GM20000 (cell line): ENCODE results near the gene YJEFN3.

Experiments used
- DNase-seq: peaks from one replicate; pipeline ENCODE4 v3.0.0; 2012; ENCODE audit warnings: low spot score
- TF ChIP-seq, protein P1 (sequence below): IDR thresholded peaks from 2 replicates; pipeline ENCODE4 v1.5.1; 2012; ENCODE audit warnings: mild to moderate bottlenecking, control low read depth; ENCODE audit errors: extremely low read depth, missing control alignments

YJEFN3 gene

DNA sequence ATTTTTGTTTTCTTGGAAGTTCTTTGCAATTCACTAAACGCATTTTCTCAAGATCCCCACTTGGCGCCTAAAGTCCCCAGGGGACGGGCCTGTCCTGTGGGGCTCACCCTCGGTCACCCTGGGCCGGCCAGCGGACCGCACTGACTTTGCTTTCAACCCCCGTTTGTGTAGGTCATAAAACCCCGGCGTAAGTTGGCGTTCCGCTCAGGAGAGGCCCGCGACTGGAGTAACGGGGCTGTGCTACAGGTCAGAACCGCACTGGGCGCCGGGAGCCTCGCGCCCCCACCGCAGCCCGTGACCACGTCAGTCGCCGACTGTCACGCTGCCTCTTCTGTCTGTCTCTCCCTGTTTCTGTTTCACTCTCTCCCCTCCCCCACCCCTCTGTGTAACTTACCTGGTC is 26.9 kb upstream of the YJEFN3 start:
- TF ChIP-seq, protein P1, sequence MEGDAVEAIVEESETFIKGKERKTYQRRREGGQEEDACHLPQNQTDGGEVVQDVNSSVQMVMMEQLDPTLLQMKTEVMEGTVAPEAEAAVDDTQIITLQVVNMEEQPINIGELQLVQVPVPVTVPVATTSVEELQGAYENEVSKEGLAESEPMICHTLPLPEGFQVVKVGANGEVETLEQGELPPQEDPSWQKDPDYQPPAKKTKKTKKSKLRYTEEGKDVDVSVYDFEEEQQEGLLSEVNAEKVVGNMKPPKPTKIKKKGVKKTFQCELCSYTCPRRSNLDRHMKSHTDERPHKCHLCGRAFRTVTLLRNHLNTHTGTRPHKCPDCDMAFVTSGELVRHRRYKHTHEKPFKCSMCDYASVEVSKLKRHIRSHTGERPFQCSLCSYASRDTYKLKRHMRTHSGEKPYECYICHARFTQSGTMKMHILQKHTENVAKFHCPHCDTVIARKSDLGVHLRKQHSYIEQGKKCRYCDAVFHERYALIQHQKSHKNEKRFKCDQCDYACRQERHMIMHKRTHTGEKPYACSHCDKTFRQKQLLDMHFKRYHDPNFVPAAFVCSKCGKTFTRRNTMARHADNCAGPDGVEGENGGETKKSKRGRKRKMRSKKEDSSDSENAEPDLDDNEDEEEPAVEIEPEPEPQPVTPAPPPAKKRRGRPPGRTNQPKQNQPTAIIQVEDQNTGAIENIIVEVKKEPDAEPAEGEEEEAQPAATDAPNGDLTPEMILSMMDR: no peak
- DNase-seq: no peak

DNA sequence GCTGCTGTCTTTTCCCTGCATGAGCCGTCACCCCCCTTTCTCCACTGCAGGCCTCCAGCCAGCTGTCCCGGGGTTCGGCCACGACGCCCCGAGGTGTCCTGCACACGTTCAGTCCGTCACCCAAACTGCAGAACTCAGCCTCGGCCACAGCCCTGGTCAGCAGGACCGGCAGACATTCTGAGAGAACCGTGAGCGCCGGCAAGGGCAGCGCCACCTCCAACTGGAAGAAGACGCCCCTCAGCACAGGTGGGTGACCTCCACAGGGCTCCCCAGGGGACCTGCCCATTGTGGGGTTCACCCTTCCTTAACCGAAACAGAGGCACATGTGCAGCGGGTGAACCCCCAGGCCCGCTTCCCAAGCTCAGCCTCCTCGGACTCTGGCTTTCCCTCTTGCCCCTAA is 26.4 kb upstream of the YJEFN3 start:
- TF ChIP-seq, protein P1: no peak
- DNase-seq: no peak

DNA sequence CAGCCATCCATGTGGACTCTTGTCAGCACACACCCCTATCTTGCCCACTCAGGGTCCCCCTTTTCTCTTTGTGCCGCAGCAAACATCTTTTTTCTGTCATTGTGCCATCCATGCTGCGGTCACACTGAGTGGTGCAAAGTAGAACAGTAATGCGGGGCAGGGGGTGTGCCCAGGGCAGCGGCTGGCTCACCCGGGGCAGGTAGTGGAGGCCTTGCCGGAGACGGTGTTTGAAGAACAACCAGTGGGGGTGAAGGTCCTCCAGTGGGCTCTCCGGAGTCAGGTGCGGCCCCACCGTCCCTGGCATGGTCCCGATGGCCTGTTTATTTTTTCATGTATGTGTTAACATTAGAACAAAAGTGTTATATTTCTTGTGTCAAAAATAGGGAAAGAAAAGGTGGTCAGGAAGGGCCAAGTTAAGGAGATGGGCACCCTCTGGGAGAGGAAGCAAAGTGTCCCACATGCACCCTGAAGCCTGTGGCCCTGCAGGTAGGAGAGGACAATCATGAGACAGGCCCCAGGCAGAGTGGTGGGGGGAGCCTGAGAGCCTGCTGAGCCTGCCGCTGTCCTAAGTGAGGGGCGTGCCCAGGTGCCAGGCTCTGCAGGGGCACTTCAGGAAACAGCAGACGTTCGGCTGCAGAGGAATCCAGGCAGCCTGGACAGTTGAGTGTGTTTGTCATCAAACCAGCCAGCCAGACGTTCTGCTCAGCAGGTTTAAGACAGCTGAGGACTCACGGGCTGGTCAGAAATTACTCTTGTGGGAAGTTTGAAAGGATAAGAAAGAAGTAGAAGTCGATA is 25.7 kb upstream of the YJEFN3 start:
- DNase-seq: no peak
- TF ChIP-seq, protein P1: no peak

DNA sequence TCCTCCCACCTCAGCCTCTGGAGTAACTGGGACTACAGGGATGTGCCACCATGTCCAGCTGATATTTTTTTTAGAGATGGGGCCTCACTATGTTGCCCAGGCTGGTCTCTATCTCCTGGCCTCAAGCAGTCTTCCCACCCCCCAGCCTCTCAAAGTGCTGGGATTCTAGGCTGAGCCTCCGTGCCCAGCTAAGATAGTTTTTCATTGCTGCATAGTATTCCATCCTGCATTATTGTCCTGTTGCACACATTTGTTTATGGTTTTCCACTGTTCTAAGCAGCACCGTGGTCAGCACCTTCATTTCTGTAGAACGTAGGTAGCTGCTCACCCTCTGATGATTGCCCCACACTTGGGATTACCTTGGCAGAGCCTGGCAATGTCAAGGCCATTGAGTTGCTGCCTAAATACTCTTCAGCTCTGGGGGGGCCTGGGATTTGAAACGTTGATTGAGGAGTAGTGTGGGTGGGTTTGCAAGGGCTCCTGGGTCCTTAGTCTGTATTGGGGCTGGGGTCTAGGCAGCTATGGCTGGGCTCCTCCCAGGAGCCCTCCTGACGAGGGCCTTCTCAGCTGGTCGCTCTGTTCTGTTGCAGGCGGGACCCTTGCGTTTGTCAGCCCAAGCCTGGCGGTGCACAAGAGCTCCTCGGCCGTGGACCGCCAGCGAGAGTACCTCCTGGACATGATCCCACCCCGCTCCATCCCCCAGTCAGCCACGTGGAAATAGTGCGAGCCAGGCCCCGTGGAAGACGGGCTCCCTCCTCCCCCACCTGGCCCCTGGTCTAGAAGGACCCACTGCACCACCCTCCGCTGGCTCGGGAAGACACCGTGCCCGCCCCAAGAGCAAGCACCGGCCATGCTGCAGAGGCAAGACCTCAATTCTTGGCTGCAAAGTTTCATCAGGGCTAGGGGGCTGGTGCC is 23.7 kb upstream of the YJEFN3 start:
- TF ChIP-seq, protein P1: no peak
- DNase-seq: no peak

DNA sequence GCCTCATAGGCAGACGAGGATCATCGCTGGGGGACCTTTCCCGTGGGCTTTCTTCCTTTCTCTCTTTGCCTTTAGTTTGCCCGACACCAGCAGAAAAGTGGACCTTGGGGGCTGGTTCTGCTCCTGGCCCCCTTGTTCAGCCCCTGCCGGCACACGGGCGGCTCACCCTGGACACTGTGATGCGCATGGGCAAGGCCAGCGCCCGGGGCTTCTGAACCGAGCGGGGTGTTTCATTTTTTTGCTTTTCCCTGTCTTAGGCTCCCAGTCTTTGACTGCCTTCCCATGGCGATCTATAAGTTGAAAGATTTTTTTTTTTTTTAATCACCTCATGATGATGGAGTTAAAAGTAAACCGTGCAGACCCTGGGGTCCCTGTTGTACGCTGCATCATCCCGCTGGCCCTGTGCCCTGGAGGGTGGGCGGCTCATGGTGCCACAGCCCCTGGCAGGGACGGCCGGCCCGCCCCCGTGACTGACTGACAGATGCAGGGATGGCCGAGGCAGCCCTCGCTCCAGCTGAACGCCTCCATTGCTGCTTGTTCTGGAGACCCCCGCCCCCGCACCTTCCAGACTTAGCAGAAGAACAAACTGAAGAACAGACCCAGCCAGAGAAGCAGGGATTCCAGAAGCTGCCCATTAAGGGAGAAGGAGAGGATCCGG is 22.9 kb upstream of the YJEFN3 start:
- DNase-seq: no peak
- TF ChIP-seq, protein P1: no peak

DNA sequence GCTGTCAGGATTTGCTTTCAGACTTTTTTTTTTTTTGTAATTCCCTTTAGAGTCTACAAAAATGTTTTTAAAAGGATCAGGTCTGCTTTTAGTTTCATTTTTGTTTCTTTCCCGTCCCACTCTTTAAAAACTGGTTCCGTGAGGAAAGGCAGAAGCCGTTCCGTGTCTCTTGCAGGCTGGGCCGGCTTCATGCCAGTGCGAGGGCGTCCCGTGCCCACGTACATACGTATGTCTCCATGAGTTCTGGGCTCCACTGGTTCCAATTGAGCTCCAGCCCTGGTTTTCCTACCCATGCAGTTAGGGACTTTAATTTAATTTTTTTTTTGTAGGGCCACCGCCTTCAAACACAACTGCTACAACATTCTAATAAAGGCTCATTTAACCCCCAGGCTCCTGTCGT is 22.1 kb upstream of the YJEFN3 start:
- DNase-seq: no peak
- TF ChIP-seq, protein P1: no peak
